Epithelial cell of prostate (primary cell): ENCODE data around the gene PBOV1.

Experiments used
- DNase-seq: peaks from one replicate; pipeline ENCODE4 v3.0.0-alpha.2; 2011; ENCODE audit warnings: low read depth, low spot score
- H3K27ac ChIP-seq: fragments of 450-650 bp; 2 replicates; pipeline ENCODE4 v1.5.1; 2017; ENCODE audit warnings: mild to moderate bottlenecking

The PBOV1 gene

DNA sequence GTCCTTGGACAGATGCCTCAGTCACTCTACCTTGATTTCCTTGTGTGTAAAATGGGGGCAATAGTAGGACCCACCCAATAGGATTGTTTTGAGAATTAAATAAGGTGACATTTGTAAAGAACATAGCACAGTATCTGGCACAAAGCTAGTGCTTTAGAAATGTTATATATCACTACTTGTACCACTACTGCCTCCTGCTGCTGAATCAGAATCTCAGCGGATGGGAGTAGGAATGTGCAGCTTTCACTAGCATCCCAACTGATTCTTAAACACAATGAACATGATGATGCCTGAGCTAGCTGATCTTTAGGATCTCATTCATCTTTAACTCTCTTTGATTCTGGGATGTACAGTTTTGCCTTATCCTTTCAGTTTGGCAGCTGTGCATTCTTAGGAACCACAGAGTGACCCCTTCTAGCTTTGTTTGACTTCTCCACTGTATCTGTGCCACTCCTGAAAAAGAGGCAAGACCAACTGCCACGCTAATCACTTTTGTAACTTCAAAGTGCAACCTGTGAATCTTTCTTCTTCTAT is 7.2 kb downstream of the PBOV1 start:
- no peak overlapping the region for H3K27ac ChIP-seq
- no peak for DNase-seq

GRCh38 chr6:138206862-138207261 is 11.4 kb downstream of the PBOV1 start:
- DNase-seq: no peak
- H3K27ac ChIP-seq: no peak overlapping the region

DNA sequence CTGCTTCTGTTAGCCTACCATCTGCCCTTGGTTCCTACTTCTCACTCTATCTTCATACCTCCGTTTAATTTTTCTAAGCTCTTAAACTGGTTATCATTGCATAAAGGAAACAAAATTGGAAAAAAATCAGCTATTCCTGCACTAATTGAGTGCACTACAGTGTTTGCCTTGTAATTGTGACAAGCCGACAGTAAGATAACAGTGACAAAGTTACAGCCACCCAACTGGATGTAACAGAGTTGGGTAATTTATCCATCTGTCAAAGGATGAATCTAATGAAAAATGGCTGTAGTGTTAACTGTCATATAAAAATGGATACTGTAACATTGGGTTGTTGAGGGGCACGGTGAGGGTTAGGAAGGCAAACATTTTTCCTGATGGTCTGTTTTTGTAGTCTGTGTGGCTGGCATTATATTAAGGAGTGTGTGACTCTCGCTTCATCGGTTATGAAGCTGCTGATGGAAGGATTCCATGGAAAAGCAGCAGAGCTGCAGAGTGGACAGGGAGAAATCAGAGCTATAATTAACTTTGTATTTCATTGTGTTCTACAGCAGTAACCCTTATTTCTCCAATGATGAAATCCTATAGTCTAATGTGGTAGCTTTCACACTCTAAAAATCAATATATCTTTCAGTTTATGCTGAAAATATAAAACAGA is 12.7 kb downstream of the PBOV1 start:
- H3K27ac ChIP-seq: no peak overlapping the region
- DNase-seq: no peak

DNA sequence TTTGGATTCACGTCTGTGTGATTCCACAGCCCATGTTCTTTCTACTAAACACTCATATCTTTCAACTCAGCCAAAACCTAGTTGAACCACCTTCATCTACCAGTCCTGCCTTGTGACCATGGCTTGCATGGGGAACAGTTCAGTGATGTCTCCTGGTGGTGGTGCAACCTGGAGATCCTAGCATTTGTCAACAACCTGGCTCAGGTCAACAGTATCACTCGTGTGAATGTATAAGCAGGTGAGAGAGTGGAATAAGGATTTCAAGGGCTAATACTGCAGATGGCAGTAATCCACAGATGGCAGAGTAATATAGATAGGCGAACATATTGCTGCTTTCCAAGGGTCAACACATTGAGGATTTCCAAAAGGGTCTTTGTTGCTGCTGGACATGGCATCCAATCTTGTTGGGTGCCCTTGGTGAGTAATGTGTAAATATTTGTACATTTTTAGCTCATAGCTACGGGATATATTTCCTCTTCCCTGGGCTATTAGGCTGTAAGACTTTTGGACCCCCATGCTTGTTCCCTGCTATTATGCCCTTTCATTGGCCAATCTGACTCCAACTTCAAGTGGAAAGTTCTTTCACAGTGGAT is 13.4 kb downstream of the PBOV1 start:
- DNase-seq: no peak
- no peak overlapping the region for H3K27ac ChIP-seq

DNA sequence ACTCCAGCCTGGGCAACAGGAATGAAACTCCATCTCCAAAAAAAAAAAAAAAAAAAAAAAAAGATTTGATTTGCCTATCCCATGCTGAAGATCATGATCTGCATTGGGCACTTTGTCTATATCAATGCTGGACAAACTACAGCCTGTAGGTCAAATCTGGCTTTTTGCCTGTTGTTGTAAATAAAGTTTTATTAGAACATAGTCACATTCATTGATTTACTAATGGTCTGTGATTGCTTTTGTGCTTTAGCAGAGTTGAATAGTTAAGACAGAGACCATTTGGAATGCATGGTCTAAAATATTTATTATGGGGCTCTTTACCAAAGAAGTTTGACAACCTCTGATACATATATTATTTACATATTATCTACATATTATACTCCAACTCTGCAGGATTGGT is 14.0 kb downstream of the PBOV1 start:
- DNase-seq: no peak
- no peak overlapping the region for H3K27ac ChIP-seq

- no peak for DNase-seq
- no peak overlapping the region for H3K27ac ChIP-seq
These were observed 15.0 kb downstream of the PBOV1 start for GRCh38 chr6:138203315-138203714.

DNA sequence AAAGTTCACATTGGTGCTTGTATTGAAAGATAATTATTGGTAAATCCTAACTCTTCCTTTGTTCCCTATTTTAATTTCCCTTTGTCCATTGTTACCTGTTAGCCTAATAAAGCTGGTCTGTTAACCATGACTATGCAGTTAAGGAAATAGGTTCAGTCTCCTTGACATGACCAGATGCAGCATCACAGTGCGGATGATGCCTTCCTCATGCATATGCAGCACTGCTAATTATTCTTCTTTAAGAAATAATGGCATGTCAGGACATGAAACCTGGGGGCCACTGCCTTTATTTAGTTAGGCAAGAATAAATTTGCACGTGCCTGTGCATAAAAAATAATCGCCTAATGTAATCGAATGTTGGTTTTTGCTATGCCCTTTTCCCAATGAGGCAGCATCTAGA is 16.5 kb downstream of the PBOV1 start:
- no peak for DNase-seq

GRCh38 chr6:138198430-138199091 is 19.7 kb downstream of the PBOV1 start:
- DNase-seq: no peak
- H3K27ac ChIP-seq: no peak overlapping the region

More for the DNA sequence above, 16.5 kb downstream of the PBOV1 start:
- no peak overlapping the region for H3K27ac ChIP-seq

- no peak for DNase-seq
- no peak overlapping the region for H3K27ac ChIP-seq
These were observed 20.7 kb downstream of the PBOV1 start for GRCh38 chr6:138197570-138197969.

- DNase-seq: no peak
- H3K27ac ChIP-seq: no peak overlapping the region
These were observed 22.1 kb downstream of the PBOV1 start for GRCh38 chr6:138196122-138196738.

DNA sequence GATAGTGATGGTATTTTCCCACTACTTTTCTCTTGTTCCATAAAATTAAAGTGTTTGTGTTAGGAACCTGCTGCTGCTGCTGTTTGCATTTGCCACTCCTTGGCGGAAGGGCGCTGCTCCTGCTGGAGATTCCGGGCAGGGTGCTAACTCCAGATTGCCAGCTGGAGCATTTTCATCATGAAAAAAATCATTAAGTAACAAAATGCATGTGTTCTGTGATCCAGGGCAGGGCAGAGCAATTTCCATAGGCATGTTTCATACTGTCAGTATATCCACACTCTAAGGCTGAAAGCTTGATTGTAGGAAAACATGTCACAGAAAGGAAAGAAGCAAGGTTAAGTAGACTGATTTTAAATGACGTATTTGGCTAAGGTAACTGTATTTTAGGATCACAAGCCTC is 24.0 kb downstream of the PBOV1 start:
- DNase-seq: no peak
- H3K27ac ChIP-seq: no peak overlapping the region

- H3K27ac ChIP-seq: no peak overlapping the region
- DNase-seq: peak; percentile 29
These were observed 29.9 kb downstream of the PBOV1 start for GRCh38 chr6:138188278-138188941.

DNA sequence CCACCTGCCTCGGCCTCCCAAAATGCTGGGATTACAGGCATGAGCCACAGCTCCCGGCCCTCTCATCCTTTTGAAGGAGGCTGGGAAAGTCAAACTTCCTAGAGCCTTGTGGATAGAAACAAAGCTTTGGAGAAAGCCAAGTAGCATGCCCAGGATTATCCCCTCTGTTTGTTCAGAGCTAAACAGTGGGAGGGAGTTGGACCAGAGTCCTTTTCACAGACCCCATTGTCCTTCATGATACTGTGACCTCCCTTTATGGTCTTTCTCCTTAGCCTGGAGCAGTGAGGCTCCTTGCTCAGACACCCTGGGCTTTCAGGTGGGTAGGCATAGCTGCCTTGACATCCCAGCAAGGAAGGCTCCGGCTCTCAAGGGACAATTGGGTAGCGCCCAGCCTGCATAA is 31.1 kb downstream of the PBOV1 start:
- H3K27ac ChIP-seq: no peak overlapping the region
- no peak for DNase-seq

GRCh38 chr6:138184230-138184629 is 34.1 kb downstream of the PBOV1 start:
- no peak for DNase-seq
- H3K27ac ChIP-seq: no peak overlapping the region

- H3K27ac ChIP-seq: no peak overlapping the region
- no peak for DNase-seq
These were observed 34.5 kb downstream of the PBOV1 start for GRCh38 chr6:138183790-138184134.

- DNase-seq: no peak
- H3K27ac ChIP-seq: no peak overlapping the region
These were observed 35.1 kb downstream of the PBOV1 start for GRCh38 chr6:138182939-138183789.

- no peak for DNase-seq
- no peak overlapping the region for H3K27ac ChIP-seq
These were observed 41.5 kb downstream of the PBOV1 start for GRCh38 chr6:138176652-138177232.

- no peak overlapping the region for H3K27ac ChIP-seq
- no peak for DNase-seq
These were observed 42.7 kb downstream of the PBOV1 start for GRCh38 chr6:138175596-138175995.
